NCI-H446 treated with DMSO at 0.1 percent for 48 hours (cell line): Measurements from ENCODE around the gene TEDC2.
A peak's percentile ranks its signal among the peaks of the same experiment; 100 is the strongest.

Experiments
- DNase-seq: peaks from one replicate; lab custom pipeline; 2025; lab: John Stamatoyannopoulos, UW

Gene TEDC2

DNA sequence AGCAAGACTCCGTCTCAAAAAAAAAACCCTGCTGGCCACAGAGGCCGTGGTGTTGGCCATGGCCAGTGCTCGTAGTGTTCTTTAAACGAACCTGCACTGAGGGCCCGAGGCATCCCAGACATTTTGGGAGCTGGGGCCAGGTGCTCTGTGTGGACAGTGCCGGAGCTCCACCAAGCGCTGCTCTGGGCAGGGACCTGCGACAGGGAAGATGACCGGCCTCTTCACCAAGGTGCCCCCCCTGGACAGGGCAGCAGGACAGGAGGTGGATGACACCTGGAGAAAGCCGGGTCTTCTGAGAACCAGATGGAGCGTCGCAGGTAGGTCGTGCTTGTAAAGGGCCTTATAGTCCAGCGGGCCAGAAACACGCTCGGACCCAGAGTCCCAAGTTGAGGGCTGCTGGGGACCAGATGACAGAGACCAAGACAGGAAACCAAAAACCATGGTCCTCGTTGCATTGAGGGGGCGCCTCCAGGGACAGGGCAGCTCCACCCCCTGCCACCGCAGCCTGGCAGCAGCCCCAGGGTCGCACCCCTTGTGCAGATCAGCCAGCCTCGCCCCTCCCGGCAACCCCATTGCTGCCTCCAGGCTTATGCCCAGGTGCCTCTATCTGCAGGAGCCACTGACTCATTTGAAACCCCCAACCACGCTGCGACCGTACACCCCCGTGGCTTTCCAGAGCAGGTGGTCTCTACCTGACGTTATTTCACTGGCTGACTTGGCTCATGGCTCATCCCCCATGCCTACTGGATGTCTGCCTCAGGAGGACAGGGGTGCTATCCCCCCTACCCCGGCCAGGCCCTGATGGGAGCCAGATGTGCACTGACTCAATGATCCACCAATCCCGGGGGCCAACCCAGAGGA lies 7.0 kb downstream of the TEDC2 start:
- DNase-seq, result no peak

DNA sequence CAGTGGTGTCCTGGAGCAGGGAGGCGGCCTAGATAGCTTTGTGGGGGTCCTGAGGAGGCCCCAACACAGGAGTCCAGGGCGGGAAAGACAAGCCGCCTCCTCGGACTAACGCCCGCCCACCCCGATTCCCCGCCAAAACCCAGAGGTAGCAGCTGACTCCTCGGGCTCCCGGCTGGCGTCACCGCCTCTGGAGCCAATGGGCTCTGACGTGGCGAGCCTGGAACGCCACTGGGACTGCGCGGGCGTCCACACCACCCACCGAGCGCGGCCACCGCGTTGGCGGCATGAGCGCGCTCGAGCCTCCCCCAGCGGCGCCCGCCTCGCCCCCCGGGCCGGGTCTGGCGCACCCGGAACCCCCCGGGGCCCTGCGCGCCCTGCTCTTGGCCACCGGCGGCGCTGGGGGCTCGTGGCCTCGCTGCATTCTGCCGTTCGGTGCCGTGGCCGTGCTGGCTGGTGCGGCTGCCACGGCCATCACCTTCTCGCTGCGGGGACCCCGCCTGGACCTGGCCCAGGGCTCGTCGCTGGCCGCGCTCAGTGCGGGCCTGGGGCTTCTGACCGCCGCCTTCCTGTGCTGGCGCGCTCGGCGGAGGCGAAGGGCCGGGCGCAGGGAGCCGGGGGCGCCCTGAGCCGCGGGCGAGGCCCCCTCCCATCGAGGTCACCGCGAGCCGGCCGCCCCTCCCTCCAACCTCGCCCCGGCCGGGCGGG lies 7.8 kb downstream of the TEDC2 start:
- DNase-seq, result peak; percentile 52

DNA sequence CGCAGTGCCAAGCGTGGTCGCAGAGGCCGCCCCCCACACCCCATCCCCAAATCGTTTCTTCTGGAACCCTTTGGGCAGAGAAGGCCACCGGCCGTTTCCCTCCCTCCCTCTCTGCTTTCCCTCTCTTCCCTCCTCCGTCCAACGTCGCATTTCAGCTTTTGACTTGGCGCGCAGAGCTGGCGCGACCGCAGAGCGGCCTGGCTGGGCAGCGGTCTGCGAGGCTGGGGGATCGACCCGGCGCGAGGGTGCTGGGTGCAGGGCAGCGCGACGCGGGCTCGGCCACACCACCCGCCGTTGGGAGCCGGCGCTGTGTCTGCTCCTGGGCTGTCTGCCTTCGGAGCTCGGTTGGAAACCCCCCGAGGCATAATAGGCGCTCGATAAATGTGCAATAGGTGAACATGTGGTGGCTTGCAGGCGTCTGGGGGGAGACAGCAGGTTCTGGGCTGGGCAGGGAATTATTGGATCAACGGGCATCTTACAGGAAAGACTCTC lies 8.4 kb downstream of the TEDC2 start:
- peak; percentile 86 for DNase-seq

GRCh38 chr16:2468725-2469398 lies 9.0 kb downstream of the TEDC2 start:
- DNase-seq, result peak; percentile 90

DNA sequence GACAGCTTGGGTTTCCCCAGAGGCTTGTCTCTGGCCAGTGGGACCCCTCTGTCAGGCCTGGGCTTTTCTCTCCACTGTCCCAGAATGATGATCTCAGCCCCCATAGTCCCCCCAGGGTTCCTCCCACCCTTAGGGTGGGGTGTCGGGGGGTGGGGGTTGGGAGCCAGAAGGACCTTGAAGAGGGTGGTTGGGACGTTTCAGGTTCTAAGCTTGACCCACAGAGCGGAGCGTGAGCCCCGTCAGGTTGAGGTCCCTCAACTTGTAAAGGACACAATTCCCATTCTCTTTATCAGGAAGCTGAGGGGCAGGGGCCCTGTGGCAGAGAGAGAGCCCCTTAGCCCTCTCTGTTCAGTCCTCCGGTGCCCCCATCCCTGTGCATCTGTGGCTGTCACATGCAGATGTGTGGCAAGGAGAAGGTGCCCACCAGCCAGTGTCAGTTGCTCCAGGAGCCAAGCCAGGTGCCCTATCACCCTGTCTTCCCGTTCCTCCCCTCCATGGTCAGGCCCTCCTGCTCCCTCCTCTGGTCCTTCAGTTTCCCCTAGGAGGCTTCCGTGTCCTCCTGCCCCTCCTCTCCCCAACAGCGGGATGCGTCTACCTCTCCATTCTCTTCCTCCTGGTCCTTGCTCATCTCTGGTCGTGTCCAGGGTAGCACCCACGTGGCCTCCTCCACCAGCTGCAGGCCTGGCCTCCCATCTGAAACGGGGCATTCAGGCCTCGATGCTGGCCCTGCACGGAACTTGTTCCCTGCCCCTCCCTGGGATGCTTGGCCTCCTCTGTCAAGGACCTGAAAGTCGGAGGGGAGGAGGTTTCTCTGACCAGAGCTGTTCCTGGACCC lies 9.7 kb downstream of the TEDC2 start:
- DNase-seq, result no peak

DNA sequence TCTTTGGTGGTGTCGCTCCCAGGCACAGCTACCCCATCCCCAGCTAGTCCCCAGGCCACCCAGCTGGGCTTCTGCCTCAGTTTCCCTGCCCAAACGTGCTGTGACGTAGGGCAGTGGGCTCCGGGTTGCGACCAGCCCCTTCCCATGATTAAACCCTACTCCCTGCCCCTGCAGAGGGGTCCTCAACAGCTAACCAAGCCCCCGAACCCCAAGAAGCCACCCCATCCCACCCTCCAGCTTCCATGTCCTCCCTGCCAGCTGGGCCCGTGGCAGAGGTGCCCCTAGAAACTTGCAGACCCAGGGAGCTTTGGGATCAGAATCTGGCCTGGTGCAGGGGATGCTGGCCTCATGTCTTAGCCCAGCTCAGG lies 10.3 kb downstream of the TEDC2 start:
- no peak for DNase-seq

DNA sequence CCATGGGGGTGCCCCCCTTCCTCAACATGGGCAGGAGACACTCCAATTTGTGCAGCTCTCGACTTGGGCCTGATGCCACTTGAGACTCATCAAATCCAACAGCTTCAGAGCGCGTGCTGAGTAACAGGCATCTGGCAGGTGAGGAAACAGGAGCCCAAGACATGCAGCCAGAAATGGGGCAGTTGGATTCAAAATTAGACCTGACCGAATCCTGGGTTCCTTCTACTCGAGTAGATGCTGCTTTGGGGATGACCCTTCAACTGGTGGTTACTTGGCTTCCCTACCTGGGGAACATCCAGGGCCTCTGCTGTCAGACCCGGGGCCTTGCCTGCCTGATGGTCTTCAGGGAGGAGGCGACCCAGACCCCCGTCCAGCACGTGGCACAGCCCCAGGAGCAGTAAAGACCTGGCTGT lies 10.7 kb downstream of the TEDC2 start:
- DNase-seq, result peak; percentile 89

DNA sequence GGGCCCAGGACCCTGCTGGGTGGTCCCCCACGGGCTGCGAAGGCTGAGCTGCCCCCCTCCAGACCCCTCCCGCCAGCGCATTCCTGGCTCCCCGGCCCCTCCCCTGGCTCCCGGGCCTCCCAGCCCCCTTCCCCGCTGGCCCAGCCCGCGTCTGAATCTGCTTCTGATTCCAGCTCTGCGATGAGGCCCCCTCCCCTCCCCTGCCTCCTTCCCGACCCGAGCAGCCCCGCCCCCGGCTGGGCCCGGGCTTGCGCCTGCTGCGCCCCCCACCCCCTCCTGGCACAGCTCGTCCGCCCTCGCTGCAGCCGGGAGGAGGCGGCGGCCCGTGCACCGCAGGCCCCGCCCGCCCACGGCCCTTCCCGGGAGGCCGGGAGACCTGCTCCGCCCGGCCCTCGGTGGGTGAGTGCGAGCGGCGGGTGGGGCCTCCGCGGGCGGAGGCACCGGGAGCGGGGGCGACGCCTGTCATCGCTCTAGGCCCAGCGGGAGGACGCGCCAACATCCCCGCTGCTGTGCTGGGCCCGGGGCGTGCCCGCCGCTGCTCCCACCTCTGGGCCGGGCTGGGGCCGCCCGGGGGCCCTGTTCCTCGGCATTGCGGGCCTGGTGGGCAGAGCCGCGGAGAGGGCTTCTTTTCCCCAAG lies 11.2 kb downstream of the TEDC2 start, which contains the start of gene NTN3:
Gene NTN3 (plus strand): TSS at position 282 of the 637 bp plus-strand sequence. CDS start 405 bp downstream, outside the sequence.
- DNase-seq, result peak; percentile 83

DNA sequence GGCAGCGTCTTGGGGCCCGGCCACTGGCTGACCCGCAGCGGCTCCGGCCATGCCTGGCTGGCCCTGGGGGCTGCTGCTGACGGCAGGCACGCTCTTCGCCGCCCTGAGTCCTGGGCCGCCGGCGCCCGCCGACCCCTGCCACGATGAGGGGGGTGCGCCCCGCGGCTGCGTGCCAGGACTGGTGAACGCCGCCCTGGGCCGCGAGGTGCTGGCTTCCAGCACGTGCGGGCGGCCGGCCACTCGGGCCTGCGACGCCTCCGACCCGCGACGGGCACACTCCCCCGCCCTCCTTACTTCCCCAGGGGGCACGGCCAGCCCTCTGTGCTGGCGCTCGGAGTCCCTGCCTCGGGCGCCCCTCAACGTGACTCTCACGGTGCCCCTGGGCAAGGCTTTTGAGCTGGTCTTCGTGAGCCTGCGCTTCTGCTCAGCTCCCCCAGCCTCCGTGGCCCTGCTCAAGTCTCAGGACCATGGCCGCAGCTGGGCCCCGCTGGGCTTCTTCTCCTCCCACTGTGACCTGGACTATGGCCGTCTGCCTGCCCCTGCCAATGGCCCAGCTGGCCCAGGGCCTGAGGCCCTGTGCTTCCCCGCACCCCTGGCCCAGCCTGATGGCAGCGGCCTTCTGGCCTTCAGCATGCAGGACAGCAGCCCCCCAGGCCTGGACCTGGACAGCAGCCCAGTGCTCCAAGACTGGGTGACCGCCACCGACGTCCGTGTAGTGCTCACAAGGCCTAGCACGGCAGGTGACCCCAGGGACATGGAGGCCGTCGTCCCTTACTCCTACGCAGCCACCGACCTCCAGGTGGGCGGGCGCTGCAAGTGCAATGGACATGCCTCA lies 12.0 kb downstream of the TEDC2 start:
- no peak for DNase-seq

- no peak for DNase-seq
Observed at GRCh38 chr16:2472488-2472864, 12.6 kb downstream of the TEDC2 start.

- DNase-seq, result no peak
Observed at GRCh38 chr16:2472885-2473445, 13.1 kb downstream of the TEDC2 start.

DNA sequence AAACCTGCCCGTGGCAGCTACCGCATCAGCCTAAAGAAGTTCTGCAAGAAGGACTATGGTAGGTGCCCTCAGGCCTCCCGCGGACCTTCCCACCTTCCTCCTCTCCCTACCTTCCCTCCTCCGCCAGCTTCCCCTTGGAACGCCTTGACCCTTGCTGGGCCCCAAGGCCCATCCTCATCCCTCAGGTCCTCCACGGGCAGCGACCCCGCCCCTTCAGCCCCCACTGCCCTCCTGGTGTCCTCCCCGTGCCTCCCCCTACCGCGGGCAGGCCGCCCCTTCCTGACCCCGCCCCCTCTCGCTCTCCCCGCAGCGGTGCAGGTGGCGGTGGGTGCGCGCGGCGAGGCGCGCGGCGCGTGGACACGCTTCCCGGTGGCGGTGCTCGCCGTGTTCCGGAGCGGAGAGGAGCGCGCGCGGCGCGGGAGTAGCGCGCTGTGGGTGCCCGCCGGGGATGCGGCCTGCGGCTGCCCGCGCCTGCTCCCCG lies 13.6 kb downstream of the TEDC2 start:
- no peak for DNase-seq

- no peak for DNase-seq
Observed at GRCh38 chr16:2473999-2474876, 14.3 kb downstream of the TEDC2 start.

DNA sequence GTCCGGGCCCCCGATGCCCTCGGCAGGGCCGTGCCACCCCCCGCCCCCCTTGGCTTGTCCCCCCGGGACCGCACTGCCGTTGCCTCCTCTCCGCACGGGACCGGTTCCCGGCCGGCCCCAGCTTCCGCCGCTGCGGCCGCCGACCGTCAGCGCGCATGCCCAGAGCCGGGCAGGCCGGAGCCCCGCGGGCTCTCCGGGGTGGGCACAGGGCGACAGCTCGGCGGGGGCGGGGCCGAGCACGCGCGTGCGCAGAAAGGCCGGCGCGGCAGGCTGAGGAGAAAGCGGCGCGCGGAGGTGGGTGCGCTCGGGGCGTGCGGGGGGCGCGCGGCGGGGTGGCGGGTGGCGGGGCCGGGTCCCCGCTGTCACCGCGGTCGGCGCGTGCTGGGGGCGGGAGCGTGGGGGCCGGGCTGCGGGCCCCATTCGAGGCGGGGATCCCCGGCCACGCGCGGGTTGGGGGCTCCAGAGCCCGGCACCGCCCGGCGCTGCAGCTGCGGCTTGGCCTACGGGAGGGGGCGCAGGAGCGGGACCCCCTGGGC lies 15.0 kb downstream of the TEDC2 start, which contains the start of gene TBC1D24:
Gene TBC1D24 (plus strand): TSS at position 251 of the 536 bp plus-strand sequence. CDS start 21,022 bp downstream, outside the sequence.
- DNase-seq, result peak; percentile 27

DNA sequence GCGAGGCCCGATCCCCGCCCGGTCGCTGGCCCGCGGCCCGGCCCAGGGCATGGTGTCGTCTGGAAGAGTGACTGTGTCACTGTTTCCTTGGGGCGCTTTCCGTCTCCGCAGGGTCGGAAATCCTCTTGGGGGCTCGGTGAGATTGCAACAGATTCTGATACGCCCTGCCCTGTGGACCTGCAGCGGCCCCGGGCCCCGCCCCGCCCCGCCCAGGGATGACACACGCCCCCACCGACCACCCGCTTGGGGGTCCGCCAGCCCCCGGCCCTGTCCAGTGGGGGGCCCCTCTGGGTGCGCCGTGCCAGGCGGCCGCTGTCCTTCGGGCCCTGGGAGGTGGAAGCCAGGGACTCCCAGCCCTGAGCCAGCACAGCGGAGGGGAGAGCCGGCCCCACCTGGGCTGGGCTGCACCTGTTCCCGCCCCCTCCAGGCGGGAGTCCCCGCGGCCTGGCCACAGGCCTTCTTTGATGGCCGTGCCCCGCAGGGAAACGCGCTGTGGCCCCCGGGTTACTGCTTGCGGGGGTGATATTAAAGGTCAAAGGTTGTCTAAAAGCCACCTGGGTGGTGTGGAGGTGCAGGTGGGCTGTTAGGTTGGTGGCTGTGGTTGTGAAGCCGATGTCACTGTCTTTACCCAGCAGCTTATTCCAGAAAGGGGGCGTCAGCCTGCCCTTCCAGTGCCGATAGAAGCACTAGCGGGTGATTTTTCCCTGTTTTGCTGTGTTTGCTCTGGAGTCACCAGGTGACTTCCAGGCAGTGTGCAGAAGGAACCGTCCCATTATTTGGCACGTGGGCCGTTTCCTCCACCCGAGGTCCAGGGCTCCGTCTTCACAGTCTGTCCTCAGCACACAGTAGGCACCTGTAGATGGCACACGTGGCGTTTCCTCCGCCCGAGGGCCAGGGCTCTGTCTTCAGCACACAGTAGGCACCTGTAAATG lies 15.8 kb downstream of the TEDC2 start:
- no peak for DNase-seq

- DNase-seq, result no peak
Observed at GRCh38 chr16:2476345-2476720, 16.4 kb downstream of the TEDC2 start.

- DNase-seq, result no peak
Observed at GRCh38 chr16:2476741-2477140, 16.8 kb downstream of the TEDC2 start.
